Heart left ventricle (tissue), 16 donors: ENCODE measurements around the gene MMP24. TPM values are rescaled to one million over a fixed set of nuclear protein-coding genes. Genes with fewer than 3 reads are reported as not detected.
A peak's percentile ranks its signal among the peaks of the same experiment; 100 is the strongest.

Experiments
- ATAC-seq, 4 donors: fragments of 200-7000 bp; cut with Tn5 transposase; one replicate each; pipeline ENCODE4 v1.9.1; 2020 to 2022; ENCODE audit warnings: moderate library complexity in 4 of 4, mild to moderate bottlenecking in 3 of 4, moderate number of reproducible peaks in 1 of 4
- DNase-seq, 5 donors: peaks; one replicate each; pipeline ENCODE4 v3.0.0-alpha.2; 2020
- H3K27ac ChIP-seq, 12 donors: fragments of 200-600 bp; sonication (generic) in 4 of 12; one replicate each; pipeline versions ENCODE4 v1.5.0 to v1.8.0; 2016 to 2022; ENCODE audit warnings: mild to moderate bottlenecking in 2 of 12
- H3K27me3 ChIP-seq, 9 donors: fragments of 200-600 bp; sonication (generic) in 2 of 9; one replicate each; pipeline versions ENCODE4 v1.5.1 to v1.8.0; 2016 to 2022; ENCODE audit warnings: mild to moderate bottlenecking in 3 of 9
- H3K36me3 ChIP-seq, 9 donors: fragments of 200-600 bp; sonication (generic) in 2 of 9; one replicate each; pipeline versions ENCODE4 v1.5.0 to v1.8.0; 2018 to 2022; ENCODE audit warnings: mild to moderate bottlenecking in 2 of 9
- H3K4me1 ChIP-seq, 12 donors: fragments of 200-600 bp; sonication (generic) in 4 of 12; one replicate each; pipeline versions ENCODE4 v1.5.0 to v1.8.0; 2016 to 2022; ENCODE audit warnings: mild to moderate bottlenecking in 3 of 12
- H3K4me3 ChIP-seq, 12 donors: fragments of 200-600 bp; sonication (generic) in 4 of 12; one replicate each; pipeline versions ENCODE4 v1.5.0 to v1.8.0; 2017 to 2022; ENCODE audit warnings: mild to moderate bottlenecking in 9 of 12, moderate library complexity in 4 of 12
- H3K9me3 ChIP-seq, 12 donors: fragments of 200-600 bp; sonication (generic) in 4 of 12; one replicate each; pipeline versions ENCODE4 v1.5.0 to v1.8.0; 2016 to 2022; ENCODE audit warnings: mild to moderate bottlenecking in 1 of 12
- POLR2A ChIP-seq, 2 donors: fragments of 450-650 bp; IDR thresholded peaks; one replicate each; pipeline ENCODE4 v1.6.1; 2017; ENCODE audit warnings: antibody characterized with exemption in 2 of 2, mild to moderate bottlenecking in 2 of 2, moderate library complexity in 2 of 2
- WGBS, 4 donors: extraction: QIAGEN DNeasy Blood & Tissue Kit in 2 of 4; methylation state at CpG; one replicate each; pipeline versions ENCODE4 v1.1.5 to v1.1.7; 2013 to 2018; 5-methylcytosine and 5-hydroxymethylcytosine counted together
- intact Hi-C, 10 donors: fragments of 100-400 bp; cut with DNase I; formaldehyde crosslinking; loops; one replicate each; pipeline versions ENCODE4 v1.11.1 to v1.14.2; 2022
- polyA plus RNA-seq, 2 donors: library from polyadenylated mRNA; stranded (reverse); fragments of 200-250 nt; gene quantifications; one replicate each; pipeline ENCODE4 v1.2.3, GENCODE V29; 2013
- total RNA-seq, 9 donors: library from RNA; depleted of rRNA in 2 of 9; stranded (reverse); fragments of >200 nt in 2 of 9; fragmentation: NEBNext Ultra II Directional in 3 of 9; extraction: Animal tissue kit (Norgen Biotek cat#: 25700) in 3 of 9; gene quantifications; one replicate each; pipeline versions ENCODE4 v1.1.0 to v1.2.4, GENCODE V29; 2016 to 2023
- TF ChIP-seq, protein P1 (sequence below), 12 donors: fragments of 200-600 bp; sonication (generic) in 4 of 12; IDR thresholded peaks; one replicate each; pipeline versions ENCODE4 v1.5.0 to v1.8.0; 2018 to 2022; ENCODE audit warnings: antibody characterized with exemption in 12 of 12, mild to moderate bottlenecking in 5 of 12
- donor health status: ischemic (EF 13 %, LVEDD 7.1; RV severe dilation, severe dysfunction).
- donor health status: healthy with polysubstance abuse.
- donor health status: DM: no; HTN: yes; CAD: no.
- donor health status: DM: no; HTN: no; CAD: no.
- donor health status: ischemic (EF 25% LVEDD 6.9; RV normal size, moderate dysfunction).
- donor health status: ischemic (EF 25% LVEDD 5.7; RV mildly dilated, moderate dysfunction).
- donor health status: healthy.
- donor health status: DM: yes; HTN: yes; CAD: no.
- donor health status: ischemic (EF 35%, LVEDD 5.7; RV mildly dilated, moderate dysfunction).
- donor health status: nonischemic (EF 11% LVEDD 7.7; RV severe dilation, severe dysfunction).
- donor health status: DM: yes; HTN: yes; CAD: no.
- donor health status: PGD.
- donor health status: ischemic (EF 29% LVEDD 5.4; RV normal size, mild dysfunction).
- donor health status: nonischemic (EF 23%, LVEDD 6.1; RV moderate dilation, normal function).

Gene MMP24
- total and polyA plus RNA-seq, 11 donors, result 0.05 to 10.0 (median 0.25) TPM

DNA sequence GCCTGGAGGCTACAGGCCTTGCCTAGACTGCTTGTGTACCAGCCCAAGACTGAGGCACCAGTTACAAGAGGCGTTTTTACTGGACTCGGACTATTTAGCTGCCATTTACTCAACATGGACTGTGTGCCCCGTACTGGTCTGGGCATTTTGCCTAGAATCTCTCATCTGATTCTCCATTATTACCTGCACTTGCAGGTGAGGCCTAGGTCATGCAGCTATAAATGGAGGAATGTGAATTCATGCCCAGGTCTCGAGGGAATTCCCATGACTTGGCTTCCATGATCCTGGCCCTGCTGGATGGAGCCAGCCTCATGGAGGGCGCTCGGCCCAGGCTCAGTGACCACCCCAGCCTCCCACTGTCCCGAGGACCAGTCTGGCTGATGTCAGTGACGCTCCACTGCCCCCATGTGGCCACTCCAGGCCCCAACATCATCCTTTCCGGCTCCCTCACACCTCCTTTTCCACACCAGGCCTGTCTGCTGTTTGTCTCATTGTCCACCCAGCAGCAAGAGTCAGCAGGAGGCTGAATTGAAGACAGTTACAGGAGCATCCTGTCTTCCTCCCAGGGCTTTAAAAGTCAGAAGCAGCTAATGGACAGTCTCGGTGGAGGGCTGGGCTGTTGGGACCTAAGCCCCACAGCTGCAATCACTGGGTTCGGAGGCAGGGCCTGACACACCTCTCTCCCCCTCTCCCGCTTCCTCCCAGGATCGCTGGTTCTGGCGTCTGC lies 42.7 kb downstream of the MMP24 start:
- ATAC-seq, result peak; percentile 34 to 72 (median 70)
- Histone ChIP-seq H3K36me3 (peaks cover 0 to 68% (median 29%) of the 10 kb centered on the region in 9 donors), H3K9me3 (no peaks in the 10 kb centered on the region), H3K27me3 (no peaks in the 10 kb centered on the region), H3K4me1 (peaks cover 0 to 14% (median 0%) of the 10 kb centered on the region in 12 donors), H3K4me3 (no peak overlapping the region), H3K27ac (no peak overlapping the region)
- DNase-seq, result peak in 4 of 5 donors; percentile 43 to 66 (median 58)
- intact Hi-C loops, result loop anchor here in 7 of 10 donors (1.0 to 10.0 kb wide), 5 partner anchors 122 to 174 kb away; partner anchors contain the start of genes EDEM2 (in 4 of the 7) and TRPC4AP (in 1 of the 7)
- no peak for TF ChIP-seq POLR2A (IDR thresholded peaks at IDR 0.05)
- TF ChIP-seq, protein P1, sequence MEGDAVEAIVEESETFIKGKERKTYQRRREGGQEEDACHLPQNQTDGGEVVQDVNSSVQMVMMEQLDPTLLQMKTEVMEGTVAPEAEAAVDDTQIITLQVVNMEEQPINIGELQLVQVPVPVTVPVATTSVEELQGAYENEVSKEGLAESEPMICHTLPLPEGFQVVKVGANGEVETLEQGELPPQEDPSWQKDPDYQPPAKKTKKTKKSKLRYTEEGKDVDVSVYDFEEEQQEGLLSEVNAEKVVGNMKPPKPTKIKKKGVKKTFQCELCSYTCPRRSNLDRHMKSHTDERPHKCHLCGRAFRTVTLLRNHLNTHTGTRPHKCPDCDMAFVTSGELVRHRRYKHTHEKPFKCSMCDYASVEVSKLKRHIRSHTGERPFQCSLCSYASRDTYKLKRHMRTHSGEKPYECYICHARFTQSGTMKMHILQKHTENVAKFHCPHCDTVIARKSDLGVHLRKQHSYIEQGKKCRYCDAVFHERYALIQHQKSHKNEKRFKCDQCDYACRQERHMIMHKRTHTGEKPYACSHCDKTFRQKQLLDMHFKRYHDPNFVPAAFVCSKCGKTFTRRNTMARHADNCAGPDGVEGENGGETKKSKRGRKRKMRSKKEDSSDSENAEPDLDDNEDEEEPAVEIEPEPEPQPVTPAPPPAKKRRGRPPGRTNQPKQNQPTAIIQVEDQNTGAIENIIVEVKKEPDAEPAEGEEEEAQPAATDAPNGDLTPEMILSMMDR (IDR thresholded peaks at IDR 0.05), result peak; percentile 54 to 82 (median 68)
- 53 to 66% (median 61%) methylated on average over 12 to 14 of the region's 14 CpGs for WGBS, 4 donors

DNA sequence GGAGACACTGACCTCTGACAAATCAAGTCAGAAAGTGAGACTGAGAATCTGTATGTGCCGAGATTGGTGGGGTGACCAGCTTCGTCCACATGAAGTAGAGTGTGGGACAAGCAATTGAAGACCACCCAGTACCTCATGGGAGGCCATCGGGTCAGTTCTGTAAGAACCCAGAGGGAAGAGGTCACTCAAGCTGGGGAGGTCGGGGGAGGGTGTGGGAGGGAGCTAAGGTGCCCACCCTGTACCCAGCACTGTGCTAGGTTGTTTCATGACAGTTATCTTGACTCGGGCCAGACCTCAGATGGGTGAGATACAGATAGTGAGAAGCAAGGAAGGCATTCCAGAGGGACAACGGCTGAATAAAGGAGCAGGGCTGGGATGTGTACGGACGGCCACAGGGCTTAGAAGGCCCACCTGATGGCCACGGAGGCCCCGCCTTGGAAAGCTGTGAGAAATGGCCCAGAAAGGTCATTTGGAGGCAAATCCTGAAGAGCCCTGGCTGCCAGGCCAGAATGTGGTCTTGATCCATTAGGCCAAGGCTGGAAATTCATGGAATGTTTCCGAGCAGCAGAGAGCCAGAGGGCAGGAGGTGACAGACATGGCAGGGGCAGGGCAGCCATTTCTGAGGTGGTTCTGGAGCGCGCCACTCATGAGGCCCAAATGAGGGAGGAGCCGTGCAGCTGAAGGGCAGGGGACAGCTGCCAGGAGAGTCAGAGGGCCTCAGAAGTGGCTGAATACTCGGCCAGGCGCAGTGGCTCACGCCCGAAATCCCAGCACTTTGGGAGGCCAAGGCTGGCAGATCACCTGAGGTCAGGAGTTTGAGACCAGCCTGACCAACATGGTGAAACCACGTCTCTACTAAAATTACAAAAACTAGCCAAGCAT lies 43.8 kb downstream of the MMP24 start:
- Histone ChIP-seq H3K36me3 (peaks cover 0 to 72% (median 29%) of the 10 kb centered on the region in 9 donors), H3K4me3 (no peak overlapping the region), H3K9me3 (no peaks in the 10 kb centered on the region), H3K4me1 (peaks cover 0 to 15% (median 0%) of the 10 kb centered on the region in 12 donors), H3K27ac (no peak overlapping the region), H3K27me3 (no peaks in the 10 kb centered on the region)
- 88 to 91% (median 88%) methylated on average over 18 to 19 of the region's 19 CpGs for WGBS, 4 donors
- ATAC-seq (no peak), DNase-seq (no peak)
- intact Hi-C loops, result loop anchor here in 4 of 10 donors (10.0 kb wide), 3 partner anchors 125 to 435 kb away; partner anchors contain the start of genes ACSS2 (in 2 of the 4), GGT7 (in 2 of the 4) and EDEM2 (in 1 of the 4)
- no peak for TF ChIP-seq POLR2A (IDR thresholded peaks at IDR 0.05)
- TF ChIP-seq, protein P1 (IDR thresholded peaks at IDR 0.05), result no peak

DNA sequence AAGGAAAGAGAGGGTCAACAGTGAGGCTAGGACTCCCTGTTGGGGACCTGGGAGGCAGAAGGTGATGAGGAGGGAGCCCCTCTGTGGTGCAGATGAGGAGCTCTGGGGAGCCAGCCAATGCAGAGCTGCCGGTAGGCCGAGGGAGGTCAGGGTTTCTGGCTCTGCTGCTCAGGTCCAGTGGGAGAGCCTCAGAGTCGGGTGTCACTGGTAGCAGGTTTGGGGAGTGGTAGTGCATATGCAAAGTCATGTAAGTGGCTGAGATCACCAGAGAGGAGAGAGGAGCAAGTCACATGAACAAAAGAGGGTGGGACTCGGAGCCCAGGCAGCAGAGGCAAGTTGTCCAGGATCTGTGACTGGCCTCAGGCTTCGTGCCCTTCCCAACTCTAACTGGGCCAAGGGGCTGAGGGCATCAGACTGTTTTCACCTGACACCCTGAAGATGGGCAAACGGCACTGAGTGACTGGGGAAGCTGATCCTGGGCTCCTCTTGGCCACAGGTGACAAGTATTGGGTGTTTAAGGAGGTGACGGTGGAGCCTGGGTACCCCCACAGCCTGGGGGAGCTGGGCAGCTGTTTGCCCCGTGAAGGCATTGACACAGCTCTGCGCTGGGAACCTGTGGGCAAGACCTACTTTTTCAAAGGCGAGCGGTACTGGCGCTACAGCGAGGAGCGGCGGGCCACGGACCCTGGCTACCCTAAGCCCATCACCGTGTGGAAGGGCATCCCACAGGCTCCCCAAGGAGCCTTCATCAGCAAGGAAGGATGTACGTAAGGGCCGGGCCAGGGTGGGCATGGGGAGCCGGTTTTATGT lies 44.8 kb downstream of the MMP24 start:
- Histone ChIP-seq H3K27me3 (no peaks in the 10 kb centered on the region), H3K36me3 (peaks cover 0 to 78% (median 28%) of the 10 kb centered on the region in 9 donors), H3K9me3 (no peaks in the 10 kb centered on the region), H3K4me3 (no peak overlapping the region), H3K4me1 (peaks cover 0 to 23% (median 2%) of the 10 kb centered on the region in 12 donors), H3K27ac (no peak overlapping the region)
- WGBS, 4 donors, result 90 to 93% (median 92%) methylated on average over 14 to 20 of the region's 20 CpGs
- TF ChIP-seq, protein P1 (IDR thresholded peaks at IDR 0.05), result no peak
- no peak for TF ChIP-seq POLR2A (IDR thresholded peaks at IDR 0.05)
- ATAC-seq (no peak), DNase-seq (no peak)
- intact Hi-C loops, result loop anchor here in 4 of 10 donors (10.0 kb wide), 3 partner anchors 126 to 436 kb away; partner anchors contain the start of genes ACSS2 (in 2 of the 4), GGT7 (in 2 of the 4) and EDEM2 (in 1 of the 4)
